Measurements from ENCODE around the gene FKBP5.
"Not testable (repeated sequence)": the region's sequence is repeated elsewhere in the genome, so short reads cannot be mapped to it uniquely, and the experiment has no call there.

FKBP5 gene

DNA sequence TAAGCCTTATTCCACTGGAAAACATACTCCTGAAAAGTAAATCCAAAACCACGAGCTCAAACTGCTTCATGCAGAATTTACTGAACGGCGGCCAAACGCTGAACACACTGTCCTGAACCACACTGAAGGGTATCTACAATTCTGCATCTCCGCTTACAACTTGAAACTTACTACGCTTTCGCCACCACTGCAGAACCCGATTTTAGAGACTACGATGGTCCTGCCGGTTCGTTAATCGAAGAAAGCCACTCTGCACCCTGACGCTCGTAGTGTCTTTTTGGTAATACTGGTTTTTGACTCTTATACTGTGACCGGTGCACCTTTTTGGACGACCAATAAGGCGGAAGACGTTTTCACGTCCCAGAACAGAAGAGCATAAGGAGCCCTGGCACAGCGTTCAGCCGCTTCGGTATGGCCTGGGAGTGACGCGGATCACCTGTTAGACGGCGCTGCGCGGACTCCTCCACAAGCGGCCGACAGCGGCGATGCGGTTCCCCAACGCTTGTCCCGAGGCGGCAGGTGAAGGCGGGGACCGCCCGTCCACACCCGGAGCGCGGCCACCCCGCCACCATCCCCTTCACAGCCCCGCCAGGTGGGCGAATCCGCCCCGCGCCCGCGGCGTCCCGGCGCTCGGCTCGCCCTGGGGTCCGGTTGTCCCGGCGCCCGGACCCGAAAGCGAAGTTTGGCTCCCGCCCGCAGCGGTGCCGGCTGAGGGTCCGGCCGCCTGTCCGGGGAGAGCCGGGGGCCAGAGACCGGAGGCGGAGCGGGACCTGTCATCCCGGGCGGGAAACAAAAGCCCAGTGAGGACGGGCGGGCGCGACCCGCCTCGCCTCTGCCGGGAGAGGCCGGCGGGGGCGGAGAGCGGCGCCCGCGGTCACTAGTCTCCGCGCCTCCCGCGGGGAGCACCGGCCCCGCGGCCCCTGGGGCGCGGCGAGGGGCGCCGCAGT lies 784 bp downstream of the FKBP5 start:
- peak; percentile 9 to 35 for DNase-seq

DNA sequence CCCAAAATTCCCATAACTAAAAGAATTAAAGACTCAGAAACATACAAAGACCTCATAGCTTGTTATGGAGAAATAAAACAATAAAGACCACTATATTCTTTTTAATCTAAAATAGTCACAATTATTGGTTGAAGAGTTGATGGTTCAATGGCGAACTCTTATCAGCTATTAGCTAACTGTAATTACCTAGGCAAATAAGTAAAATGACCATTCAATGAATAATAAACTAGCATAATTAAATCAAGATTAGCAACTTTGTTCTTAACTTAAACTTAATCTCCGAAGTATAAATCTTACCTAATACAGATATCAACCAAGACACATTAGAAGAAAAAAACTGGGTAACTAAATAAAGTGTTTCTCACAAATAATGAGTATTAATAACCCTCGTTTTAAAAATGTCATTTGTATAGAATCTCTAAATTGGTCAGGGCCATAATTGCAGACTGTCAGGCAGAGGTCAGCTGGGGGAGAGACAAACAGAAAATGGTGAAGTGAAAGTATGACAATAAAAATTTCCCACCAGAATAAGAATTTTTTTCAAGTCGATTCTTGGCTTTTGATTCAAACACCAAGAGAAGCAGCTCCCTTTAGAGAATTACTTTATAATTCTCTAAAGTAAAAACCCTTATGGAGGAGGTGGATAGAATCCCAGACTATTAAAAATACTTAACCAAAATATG lies 1.7 kb downstream of the FKBP5 start:
- DNase-seq, result no peak

DNA sequence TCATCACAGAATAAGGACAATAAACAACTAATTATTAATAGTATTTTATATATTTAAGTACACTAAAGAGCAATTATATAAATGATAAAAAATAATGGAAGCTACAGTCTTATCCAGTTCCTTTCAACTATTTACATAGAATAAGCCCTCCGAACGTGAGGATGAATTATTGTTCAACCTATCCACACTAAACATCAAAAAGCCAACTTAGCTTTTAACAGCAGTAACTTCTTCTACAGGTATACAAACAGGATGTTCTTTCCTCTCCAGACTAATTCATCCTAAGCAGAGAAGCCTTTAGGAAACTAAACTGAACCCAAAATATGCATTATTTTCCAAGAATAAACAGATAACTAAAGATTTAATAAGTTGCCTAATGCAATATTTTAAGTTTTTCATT lies 2.3 kb downstream of the FKBP5 start:
- DNase-seq, result no peak

DNA sequence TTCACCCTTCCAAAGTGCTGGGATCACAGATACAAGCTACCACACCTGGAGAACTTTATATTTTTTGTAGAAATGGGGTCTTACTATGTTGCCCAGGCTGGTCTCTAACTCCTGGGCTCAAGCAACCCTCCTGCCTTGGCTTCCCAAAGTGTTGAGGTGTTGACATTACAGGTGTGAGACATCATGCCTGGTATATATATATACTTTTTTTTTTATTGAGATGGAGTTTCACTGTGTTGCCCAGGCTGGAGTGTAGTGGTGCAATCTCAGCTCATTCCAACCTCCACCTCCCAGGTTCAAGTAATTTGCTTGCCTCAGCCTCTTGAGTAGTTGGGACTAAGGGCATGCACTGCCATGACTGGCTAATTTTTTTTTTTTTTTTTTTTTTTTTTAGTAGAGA lies 5.4 kb downstream of the FKBP5 start:
- no peak for DNase-seq

DNA sequence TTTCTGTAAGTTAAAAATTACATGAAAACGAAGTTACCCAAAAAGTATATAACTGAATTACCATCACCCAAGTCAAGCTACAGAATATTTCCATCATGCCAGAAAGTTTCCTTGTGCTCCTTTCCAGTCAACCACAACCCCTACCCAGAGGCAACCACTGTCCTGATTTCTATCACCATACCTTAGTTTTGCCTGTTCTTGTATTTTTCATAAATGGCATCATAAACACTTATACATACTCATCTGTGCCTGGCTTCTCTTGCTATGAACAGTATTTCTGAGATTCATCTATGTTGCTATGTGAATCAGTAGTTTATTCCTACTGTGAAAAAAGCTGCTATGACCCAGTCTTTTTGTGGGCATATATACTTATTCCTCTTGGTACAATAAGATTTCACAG lies 7.4 kb downstream of the FKBP5 start:
- DNase-seq, result no peak

DNA sequence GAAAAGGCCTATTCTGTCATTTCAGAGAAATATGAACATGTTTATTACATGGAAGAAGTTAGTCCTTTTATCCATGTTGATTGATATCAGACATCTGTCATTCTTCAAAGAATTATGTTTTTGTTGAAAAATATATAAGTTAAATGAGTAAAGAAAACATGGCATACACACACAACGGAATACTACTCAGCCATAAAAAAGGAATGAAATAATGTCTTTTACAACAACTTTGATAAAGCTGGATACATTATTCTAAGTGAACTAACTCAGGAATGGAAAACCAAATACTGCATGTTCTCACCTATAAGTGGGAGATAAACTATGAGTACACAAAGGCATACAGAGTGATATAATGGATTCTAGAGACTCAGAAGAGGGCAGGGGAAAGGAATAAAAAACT lies 9.3 kb downstream of the FKBP5 start:
- no peak for DNase-seq

DNA sequence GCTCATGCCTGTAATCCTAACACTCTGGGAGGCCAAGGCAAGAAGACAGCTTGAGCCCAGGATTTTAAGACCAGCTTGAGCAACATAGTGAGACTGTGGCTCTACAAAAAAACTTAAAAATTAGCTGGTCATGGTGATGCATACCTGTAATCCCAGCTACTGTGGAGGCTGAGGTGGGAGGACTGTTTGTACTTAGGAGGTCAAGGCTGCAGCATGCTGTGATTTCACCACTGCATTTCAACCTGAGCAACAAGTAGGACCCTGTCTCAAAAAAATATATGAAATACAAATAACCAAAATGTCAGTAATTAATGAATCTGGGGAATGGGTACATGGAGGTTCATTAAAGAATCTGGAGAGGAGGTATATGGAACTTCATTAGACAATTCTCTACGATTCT lies 9.9 kb downstream of the FKBP5 start:
- no peak for DNase-seq

DNA sequence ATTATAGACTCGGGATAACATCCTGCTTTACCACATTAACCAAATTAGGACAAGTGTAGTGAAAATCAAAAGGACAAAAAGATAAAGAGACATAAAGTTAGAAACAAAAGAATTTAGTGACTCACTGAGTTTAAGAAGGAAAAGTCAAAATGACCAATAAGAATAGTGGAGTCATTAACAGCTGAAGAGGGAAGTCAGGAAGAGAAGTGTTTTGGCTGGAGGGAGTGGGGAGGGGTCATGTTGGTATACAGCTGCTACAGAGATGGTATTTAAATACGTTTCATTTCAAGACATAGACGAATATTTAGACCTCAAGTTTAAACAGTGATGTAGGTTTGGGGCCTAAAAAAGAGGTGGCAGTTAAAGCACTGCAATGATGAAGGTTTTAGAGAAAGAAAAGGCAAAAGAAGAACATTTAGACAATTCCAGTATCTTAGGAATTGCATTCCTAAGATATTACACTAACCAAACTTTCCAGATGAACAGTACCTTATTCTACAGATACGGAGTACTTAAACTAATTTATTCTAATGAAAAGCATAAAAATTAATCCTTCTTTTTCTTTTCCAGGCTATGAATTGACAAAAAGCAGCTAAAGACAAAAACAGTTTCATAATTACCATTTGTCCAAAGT lies 10.6 kb downstream of the FKBP5 start:
- no peak for DNase-seq

DNA sequence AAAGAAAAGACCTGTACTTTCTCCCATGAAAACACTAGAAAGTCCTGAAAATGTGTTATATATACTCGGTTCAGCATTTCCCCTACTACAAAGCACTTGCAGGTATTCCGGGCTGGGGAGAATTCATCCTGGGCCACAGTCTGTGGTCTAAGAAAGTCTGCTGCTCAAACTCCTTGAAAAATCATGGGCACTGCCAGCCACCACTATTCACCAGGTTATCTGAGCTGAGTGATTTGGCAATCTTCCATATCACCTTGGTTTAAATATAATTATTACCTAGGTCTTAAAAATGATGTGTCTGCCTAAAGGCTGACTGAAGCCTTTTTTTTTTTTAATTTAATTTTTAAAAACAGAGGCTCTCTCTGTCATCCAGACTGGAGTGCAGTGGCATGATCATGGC lies 11.3 kb downstream of the FKBP5 start:
- DNase-seq, result no peak

DNA sequence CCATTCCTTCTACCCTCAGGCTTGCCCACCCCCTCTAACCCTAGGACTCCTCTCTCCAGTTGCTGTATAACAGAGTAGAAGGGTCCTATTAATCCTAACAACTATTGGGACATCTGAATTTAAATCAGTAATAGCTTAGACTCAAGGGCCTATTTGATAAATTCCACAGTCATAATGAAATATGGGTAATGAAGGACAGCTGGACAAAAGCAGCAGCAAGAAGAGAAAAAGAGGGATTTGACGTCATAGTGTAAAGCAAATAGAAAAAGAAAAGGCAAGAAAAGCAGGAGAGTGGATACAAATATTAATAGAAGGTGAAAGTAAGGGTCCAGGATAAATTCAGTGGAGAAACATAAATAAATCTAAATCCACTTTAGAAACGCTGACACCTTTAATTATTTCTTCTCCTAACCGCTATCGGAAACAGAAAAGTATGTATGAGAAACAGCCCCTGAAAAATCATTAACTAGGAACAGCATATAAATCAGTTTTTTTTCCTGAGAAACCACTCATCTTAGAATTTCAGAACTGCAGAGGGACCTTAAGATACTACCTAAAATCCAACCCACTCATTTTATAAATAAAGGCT lies 12.8 kb downstream of the FKBP5 start:
- no peak for DNase-seq

DNA sequence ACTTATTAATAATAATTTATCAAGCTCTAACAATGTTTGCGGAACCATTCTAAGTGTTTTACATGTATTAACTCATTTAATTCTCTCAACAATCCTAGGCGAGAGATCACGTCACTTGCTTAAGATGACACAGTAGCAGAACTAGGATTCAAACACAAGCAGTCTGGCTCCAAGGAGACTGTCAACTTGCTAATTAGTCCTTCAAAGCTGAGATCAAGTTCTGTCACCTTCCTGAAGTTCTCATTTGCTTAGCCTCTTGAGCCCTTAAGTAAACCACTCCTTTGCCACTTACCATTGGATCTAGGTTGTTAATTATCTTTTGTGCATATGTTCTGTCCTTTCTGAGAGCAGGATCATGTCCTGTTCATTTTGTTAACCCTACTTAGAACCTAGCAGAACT lies 14.1 kb downstream of the FKBP5 start:
- DNase-seq, result no peak

DNA sequence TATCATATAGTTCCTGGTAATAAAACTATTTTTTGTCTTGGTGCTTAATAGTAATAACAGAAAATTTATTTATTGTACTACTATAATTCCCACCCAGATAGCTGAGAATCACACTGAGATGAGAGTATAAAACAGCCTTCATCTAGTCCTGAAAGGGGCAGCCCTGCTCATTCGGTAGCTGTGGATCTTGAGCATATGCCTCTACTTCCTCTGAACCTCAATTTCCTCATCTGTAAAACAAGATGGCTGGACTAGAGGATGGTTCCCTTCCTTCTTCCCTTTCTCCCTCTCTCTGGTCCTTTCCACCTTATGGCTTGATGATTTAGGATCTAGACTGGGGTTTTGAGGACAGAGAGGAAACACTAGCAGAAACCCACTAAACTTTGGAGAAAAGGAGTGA lies 15.0 kb downstream of the FKBP5 start:
- DNase-seq, result no peak

DNA sequence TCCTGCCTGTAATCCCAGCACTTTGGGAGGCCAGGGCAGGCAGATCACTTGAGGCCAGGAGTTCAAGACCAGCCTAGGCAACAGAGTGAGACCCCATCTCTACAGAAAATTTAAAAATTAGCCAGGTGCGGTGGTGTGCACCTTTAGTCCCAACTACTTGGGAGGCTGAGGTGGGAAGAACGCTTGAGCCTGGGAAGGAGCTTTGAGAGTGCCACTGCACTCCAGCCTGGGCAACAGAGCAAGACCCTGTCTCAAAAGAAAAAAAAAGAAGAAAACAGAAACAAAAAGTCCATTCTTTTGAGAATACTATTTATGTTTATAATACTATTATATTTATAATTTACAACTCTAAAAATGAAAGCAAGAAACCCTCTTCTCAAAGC lies 15.4 kb downstream of the FKBP5 start:
- not testable (repeated sequence) for DNase-seq

DNA sequence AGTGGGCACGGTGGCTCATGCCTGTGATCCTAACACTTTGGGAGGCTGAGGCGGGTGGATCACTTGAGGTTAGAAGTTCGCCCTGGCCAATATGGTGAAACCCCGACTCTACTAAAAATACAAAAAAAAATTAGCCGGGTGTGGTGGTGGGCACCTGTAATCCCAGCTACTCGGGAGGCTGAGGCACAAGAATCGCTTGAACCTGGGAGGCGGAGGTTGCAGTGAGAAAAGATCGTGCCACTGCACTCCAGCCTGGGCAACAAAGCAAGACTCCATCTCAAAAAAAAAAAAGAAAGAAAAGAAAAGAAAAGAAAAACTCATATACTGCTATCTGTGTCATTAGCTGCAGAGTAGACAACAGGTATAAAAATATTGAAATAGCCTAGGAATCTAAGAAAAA lies 18.3 kb downstream of the FKBP5 start:
- not testable (repeated sequence) for DNase-seq

DNA sequence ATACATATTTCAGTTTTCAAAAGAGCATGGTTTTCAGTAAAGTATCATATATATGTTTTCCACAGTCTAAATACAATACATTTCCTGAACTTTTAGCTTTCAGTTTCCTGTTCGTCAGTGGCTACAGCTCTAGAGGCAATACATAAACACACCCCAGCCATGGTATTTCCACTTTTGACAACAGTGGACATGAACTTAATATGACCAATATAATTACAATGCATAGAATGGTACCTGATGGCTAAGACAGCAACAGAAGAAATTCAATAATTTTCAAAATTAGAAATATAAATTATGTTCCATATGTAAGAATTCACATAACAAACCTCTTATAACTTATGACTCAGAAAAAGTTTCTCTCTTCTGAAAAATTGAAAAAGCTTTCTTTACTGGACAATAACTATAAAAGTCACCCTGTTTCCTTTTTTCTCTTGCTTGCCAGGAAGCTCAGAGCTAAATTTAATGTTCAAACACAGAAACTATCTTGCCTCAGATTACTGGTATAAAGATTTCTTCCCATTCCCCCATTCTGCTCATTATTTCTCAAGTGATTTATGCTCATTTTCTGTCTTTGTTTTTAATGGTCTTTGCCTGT lies 19.2 kb downstream of the FKBP5 start:
- no peak for DNase-seq

DNA sequence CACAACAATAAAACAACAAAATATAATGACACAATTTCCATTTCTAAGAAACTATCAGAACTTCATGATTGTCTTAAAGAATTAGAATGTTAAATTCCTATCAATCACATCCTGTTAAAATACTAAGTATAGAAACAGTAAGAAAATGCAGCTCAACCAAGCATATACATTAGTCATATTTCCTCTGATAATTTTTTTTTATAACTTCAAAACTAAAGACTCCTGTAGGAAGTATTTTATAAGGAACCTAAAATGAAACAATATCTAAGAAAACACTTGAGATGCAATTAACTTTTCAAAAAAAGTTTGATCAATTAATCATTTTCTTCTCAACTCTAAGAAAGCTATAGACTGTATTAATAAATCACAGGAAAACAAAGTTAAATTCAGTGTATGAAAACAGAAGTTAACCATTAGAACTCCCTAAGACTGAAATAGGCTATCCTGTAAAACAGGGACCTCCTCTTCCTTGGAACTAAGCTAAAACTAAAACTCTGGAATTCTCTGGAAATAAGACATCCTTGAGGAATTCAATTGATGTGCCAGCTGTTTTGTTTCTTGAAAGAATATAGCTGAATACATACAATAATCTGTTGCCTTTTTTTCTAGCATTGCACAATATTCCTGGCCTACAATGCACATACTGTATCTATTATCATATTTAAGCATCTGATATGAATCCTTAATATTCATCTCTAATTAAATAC lies 19.8 kb downstream of the FKBP5 start:
- DNase-seq, result no peak

DNA sequence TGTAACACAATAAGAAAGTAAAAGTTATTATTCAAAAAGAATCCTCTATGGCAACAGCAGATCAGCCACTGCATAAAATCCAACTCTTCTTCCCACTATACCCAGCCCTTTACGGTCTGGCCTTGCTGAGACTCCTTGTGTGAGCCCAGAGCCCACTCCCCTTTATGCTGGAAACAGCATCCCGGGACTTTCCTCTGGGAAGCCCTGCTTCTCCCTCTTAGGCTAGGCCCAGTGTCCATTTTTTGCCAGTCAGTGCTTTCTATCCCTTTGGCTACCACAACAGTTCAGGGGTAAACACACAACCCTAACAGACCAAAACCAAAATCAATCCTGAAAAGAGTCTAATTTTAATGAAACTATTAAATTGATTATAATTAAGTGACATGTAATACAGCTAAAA lies 20.6 kb downstream of the FKBP5 start:
- no peak for DNase-seq

DNA sequence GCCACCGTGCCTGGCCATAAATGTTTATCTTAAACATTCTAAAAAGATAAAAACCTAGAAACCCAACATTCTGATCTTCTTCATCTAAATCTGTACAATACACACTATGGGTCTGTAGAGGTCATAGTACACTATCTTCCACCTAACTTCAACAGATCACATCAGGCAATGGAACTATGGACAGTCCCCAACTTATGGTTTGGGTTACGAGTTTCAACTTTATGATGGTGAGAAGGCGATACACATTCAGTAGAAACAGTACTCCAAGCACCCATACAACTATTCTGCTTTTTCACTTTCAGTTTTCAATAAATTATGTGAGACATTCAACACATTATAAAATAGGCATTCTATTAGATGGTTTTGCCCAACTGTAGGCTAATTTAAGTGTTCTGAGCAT lies 23.1 kb downstream of the FKBP5 start:
- DNase-seq, result no peak

DNA sequence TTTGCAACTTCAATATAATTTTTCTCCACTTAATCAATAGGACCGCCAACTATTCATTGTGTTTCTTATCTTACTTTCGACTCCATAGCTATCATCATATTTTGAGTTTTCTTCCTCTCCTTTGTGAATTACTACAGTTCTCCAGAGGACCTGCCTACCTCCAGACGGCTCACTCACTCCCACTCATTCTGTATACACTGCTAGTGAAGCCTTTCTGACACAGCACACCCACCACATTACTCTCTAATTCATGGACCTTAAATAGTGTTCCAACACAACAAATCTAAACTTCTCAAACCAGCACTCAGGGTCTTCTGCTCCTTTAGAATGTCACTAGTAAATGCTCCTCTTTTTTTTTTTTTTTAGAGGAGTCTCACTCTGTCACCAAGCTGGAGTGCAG lies 23.8 kb downstream of the FKBP5 start:
- no peak for DNase-seq

DNA sequence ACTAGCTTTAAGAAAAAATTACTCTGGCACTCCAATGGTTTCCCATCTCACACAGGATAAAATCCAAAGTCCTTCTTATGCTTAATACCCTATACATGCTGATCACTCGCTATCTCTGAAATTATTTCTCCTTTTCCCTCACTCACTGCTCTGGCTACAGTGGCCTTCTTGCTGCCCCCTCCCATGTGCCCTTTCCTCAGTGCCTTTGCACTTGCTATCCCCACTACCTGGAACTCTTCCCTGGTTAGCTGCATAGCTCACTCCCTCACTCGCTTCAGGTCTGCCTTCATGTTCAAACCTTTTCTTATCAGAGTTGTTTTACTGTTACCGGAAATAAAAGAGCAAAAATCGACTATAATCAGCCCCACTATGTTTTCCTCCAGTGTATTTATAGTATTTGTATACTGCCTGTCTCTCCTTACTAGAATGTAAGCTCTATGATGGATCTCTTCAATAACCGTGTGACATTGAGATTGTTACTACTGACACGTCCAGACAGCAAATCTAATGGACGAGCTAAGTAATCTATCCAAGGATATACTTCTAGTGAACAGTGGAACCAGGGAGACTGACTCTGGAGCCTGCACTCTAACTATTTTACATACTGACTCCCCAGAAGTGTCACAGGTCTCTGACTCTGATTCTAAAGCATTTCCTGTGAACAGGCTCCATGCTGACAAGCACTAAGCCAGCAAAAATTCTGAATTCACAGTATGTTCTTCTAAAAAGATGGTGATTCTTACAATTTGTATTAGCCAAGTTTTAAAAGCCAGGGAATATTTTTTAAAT lies 25.1 kb downstream of the FKBP5 start:
- no peak for DNase-seq

DNA sequence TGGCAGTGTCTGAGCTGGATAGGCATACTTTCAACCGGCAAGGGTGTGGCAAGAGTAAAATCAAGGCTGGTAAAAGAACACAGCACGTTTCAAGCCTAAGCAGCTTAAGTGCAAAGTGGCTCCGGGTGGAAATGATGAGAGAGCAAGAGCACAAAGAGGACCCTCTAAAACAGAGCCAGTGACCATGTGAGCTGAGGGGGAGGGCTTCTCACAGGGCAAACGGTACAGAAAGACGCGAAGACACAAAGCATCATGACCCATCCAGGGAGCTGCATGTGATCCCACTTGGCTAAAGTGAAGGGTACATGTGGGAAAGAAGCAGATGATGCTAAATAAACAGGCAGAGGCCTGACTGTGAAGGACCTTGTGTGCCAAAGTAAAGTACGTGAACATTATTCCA lies 25.7 kb downstream of the FKBP5 start:
- no peak for DNase-seq

DNA sequence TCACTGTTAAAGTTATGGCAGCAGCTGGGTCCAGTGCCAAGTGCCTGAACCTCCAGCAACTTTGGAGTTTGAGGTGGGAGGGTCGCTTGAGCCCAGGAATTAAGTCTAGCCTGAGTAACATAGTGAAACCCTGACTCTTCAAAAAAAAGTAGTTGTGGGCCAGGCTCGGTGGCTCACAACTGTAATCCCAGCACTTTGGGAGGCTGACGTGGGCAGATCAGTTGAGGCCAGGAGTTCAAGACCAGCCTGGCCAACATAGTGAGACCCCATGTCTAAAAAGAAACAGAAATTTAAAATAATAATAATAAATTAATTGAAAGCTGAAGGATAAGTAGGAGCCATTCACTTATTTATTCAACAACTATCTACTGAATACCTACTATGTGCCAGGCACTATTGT lies 33.8 kb downstream of the FKBP5 start:
- DNase-seq, result no peak

Measured in NCI-H446 (cell line).